Measurements from ENCODE around the gene PICALM.
A peak's percentile ranks its signal among the peaks of the same experiment; 100 is the strongest.

The PICALM gene

DNA sequence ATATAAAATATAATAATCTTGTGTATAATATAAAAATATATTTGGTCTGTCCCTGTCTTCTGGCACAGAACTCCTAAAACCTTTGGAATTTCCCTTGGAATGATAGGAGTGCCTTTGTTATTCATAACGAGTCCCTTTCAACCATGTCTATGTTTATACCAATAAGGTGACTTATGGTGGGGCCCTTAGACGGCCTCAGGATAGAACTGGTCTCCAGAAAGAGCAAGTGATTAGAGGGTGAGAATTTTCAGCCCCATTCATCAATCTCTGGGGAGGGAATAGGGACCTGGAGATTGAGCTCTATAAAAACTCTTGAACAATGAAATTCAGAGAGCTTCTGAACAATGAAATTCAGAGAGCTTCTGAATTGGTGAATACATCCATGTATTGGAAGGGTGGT, 18.4 kb upstream of the PICALM start:
- no peak for FAIRE-seq
- no peak for DNase-seq (ENCODE audit: insufficient read length, low spot score)

DNA sequence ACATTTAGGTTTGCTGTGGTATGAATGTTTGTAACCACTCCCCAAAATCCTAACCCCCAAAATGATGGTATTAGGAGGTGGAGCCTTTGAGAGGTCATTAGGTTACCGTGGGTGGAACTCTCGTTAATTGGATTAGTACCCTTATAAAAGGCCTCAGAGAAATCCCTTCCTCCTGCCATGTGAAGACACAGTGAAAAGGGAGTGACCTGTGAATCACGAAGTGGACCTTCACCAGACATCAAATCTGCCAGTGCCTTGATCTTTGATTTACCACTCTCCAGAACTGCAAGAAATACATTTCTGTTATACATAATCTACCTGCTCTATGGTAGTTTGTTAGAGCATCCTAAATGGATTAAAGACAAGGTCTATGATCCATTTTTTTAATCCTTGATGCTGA, 12.6 kb upstream of the PICALM start:
- FAIRE-seq: no peak
- DNase-seq (ENCODE audit: insufficient read length, low spot score): no peak

DNA sequence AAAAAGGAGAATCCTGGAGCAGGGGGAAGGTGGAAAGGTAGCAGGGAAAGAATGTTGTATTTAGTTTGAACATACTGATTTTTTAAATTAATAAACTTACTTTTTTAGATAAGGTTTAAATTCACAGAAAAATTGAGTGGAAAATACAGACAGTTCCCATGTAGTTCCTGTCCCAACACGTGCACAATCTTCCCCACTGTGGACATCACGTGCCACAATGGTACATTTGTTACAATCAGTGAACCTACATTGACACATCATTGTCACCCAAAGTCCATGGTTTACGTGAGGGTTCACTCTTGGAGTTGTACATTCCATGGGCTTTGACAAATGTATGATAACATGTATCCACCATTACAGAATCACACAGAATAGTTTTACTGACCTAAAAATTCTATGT, 10.5 kb upstream of the PICALM start:
- peak; percentile 23 for FAIRE-seq
- no peak for DNase-seq (ENCODE audit: insufficient read length, low spot score)

DNA sequence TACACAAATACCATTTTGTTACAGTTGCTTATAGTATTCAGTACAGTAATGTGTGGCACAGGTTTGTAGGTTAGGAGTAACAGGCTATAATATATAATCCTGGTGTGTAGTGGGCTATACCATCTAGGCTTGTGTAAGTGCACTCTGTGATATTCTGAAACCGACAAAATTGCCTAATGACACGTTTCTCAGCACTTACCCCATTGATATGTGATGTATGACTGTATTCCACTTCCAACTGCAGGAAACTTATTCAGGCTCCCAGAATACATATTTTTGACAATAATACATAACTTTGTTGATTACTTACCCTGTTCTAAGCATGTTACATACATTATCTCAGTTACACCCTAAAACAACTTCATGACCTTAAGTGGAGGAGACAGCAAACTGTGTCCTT, 5.1 kb upstream of the PICALM start:
- FAIRE-seq (no peak), DNase-seq (ENCODE audit: insufficient read length, low spot score) (no peak)

DNA sequence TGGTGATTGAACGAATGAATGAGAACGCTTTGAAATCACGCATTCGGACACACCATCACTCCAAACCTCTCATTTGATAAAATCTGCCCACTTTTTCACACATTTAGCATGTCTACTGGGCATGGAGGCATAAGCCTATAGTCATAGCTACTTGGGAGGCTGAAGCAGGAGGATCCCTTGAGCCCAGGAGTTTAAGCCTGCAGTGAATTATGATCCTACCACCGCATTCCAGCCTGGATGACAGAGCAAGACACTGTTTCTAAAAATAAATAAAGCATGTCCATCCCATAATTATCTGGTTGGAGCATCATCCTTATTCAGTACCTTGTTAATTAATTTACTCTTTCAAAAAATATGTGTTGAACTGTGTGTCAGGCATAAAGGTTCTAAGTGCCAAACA, 3.3 kb upstream of the PICALM start:
- FAIRE-seq (no peak), DNase-seq (ENCODE audit: insufficient read length, low spot score) (no peak)

DNA sequence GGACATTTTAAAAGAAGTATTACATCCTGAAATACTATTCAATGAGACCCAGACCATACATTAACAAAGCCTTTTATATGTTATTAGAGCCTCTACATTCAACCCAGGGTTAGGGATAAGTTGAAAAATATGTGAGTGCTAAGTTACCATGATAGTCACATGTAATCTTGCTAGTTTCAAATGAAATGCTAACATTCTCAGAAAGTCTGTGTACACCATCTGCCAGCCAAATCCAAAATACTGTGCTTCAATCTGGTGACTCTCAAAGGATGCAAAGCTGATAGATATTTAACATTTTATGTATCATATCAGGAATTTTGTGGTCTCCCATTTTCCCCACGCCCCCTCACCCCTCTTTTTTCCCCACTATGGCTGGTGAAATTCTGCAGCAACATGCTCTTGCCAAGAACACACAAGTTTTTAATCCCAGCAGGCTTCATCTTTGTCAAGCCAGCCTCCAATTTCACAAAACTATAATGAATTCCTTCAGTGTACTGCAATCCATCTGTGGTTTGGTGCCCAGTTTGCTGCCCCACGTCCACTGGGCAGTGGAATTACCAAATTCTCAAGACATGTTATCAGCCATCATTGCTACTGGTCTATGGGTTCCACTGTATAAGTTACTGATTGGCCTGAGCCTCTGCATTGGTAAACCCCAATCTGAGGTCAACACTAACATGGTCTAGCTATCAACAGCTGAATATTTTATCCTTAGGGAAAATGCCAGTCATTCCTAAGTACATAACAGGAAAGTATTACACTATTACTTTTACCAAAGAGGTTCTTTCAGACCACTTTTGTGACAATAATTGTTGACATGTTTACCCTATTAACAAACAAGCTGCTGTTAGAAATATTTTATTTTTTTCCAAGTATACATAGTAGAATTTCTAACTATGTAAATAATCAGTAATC, 1.5 kb upstream of the PICALM start:
- DNase-seq (ENCODE audit: insufficient read length, low spot score) (no peak), FAIRE-seq (no peak)

DNA sequence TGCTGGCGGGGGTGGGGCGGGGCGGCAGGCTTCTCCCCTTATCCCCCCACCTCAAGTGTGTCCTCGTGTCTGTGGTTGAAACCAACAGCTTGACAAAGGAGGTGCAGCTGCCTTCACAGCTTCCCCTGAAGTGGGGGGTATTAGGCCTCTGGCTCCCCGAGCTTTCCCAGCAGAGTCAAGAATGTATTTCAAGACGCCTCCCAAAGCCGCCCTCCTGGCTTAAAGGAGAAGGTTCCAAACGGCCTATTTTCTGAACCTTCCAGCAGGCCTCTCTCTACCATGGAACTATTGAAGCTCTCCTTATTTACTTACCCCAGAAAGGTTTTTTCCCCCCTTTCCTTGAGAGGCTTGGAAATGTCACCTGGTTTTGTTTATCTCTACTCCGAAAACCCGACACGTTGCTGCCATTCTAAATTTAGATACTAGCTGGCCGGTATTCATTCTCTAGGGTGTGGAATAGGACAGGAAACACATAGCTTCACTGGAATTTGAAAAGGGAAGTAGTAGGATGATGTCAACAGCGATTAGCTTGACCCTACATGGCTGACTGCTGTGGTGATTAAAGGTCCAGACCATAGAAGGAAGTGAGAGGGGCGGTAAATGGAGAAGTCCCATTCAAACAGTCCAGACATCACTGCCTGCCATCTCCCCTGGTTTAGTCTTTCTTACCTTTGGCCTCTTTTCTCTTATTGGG, 671 bp upstream of the PICALM start:
- peak; percentile 77 for FAIRE-seq
- peak; percentile 76 for DNase-seq (ENCODE audit: insufficient read length, low spot score)

- DNase-seq (ENCODE audit: insufficient read length, low spot score) (no peak), FAIRE-seq (no peak)
Observed at GRCh38 chr11:86068138-86068871, 579 bp downstream of the PICALM start.

GRCh38 chr11:86067851-86068137, 1.1 kb downstream of the PICALM start:
- DNase-seq (ENCODE audit: insufficient read length, low spot score) (no peak), FAIRE-seq (no peak)

- FAIRE-seq: no peak
- DNase-seq (ENCODE audit: insufficient read length, low spot score): no peak
Observed at GRCh38 chr11:86067009-86067850, 1.7 kb downstream of the PICALM start.

GRCh38 chr11:86066657-86067008, 2.3 kb downstream of the PICALM start:
- no peak for FAIRE-seq

DNA sequence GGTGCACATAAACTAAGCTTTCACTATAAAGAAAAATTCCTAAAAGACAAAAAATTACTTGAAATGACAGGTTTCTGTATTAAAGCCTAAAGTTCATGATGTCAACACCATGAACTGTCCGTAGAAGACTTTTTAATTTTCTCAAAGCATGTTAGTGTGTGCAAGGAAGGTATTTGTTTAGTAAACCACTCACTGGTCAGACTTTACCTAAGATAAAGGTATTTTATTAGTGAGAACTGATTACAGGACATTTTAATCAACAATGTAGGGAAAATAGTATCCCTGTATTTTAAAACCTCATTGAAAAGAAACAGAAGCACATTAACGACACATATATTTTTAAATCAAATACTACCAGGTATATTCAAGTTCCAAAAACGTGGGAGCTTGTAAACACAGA, 2.9 kb downstream of the PICALM start:
- DNase-seq (ENCODE audit: insufficient read length, low spot score): no peak
- no peak for FAIRE-seq

More at GRCh38 chr11:86066657-86067008, 2.3 kb downstream of the PICALM start:
- DNase-seq (ENCODE audit: insufficient read length, low spot score): no peak

DNA sequence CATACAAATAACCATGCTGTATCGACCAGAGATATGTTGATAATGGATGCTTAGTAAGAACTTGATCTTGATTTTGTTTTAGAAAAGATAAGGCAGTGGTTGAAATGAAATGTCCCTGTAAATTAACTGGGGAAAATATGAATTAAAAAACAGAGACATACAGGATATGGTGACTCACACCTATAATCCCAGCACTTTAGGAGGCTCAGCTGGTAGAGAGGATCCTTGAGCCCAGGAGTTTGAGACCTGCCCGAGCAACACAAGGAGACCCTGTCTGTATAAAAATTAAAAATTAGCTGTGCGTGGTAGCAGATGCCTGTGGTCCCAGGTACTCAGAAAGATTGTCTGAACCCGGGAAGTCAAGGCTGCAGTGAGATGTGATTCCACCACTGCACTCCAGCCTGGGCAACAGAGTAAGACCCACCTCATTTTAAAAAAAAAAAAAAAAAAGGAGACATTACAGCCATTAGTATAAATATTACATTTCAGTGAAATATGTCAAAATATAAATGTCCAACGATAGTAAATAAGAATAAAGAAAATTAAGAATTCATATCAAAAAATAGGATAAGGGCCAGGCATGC, 4.6 kb downstream of the PICALM start:
- FAIRE-seq (no peak), DNase-seq (ENCODE audit: insufficient read length, low spot score) (no peak)

DNA sequence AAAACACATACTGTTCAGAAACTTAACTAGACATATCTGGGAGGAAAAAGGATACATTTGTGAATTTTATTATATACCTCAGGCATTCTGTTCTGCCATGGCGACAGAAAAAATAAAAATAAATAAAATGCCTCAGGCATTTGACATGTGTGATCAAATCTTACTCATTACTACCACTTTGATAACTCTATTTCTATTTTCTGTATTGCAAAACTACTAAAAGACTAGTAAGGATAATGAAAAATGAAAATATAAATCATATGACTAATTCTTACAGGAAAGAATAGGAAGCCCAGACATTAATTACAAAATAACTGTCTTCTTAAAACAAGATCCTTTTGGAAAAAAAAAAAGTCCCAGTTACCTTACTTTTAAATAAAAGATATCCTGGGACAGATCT, 5.3 kb downstream of the PICALM start:
- DNase-seq (ENCODE audit: insufficient read length, low spot score): no peak
- FAIRE-seq: no peak

DNA sequence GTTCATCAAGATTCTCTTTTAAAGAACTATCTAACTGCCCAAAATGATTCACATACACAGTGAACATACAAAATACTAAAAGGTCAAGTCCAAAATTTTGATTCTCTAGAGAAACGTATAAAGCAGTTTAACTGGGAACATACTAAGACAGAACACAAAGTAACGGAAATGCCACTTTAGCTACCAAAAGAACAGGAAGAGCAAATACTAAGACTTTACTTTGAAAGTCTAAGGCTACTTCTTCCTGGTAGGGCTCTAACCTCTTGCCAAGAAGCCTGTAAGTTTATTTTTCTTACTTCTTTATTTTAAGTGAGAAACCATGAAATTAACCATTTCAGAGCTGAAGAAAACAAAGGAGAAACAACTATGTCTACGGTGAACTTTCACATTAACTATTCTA, 6.2 kb downstream of the PICALM start:
- FAIRE-seq: no peak

GRCh38 chr11:86061483-86062205, 7.2 kb downstream of the PICALM start:
- DNase-seq (ENCODE audit: insufficient read length, low spot score) (no peak), FAIRE-seq (no peak)

More for the DNA sequence above, 6.2 kb downstream of the PICALM start:
- DNase-seq (ENCODE audit: insufficient read length, low spot score): no peak

DNA sequence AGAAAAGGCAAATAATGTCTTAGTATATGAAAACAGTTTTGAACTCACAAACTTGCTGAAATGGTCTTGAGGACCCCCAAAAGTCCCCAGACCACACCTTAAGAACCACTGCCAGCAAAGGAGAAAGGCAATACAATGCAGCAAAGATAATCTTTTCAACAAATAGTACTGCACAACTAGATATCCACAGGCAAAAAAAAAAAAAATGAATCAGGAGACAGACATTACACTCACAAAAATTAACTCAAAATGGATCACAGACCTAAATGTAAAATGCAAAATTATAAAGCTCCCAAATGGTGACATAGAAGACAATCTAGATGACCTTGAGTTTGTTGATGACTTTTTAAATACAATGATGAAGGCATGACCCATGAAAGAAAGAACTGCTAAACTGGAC, 8.3 kb downstream of the PICALM start:
- DNase-seq (ENCODE audit: insufficient read length, low spot score) (no peak), FAIRE-seq (no peak)

DNA sequence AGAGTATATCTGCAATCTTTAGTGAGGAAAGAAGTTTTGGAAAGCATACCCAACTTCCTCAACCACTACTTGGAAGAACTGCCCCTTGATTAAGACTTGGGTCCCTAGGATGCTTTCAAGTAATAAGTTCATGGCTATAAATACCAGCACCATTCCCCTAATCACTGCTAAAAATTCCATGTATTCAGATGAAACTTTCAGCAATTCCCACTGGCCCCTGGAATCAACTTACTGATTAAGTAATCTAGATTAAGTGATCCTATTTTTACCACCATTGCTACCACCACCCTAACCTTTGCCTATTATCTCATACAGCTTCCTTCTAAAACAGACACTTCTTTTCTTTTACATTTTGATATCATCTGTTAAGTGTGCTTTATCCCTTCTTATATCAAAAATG, 10.5 kb downstream of the PICALM start:
- DNase-seq (ENCODE audit: insufficient read length, low spot score): no peak
- no peak for FAIRE-seq

DNA sequence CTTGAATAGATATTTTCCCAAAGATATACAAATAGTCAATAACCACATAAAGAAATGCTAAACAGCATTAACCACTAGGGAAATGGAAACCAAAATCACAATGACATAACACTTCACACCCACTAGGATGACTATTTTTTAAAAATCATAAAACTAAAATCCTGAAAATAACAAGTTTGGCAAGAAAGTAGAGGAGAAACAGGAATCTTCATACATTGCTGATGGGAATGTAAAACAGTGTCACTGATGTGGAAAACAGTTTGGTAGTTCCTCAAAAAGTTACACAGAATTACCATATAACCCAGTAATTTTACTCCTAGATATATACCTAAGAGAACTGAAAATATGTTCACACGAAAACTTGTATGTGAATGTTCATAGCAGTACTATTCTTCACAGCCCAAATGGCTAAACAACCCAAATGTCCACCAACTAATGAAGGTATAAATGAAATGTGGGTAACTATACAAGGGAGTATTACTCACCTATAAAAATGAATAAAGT, 12.5 kb downstream of the PICALM start:
- FAIRE-seq: no peak

More for the DNA sequence above, 12.5 kb downstream of the PICALM start:
- DNase-seq (ENCODE audit: insufficient read length, low spot score): no peak
